SJCRH30 (cell line): ENCODE results near the gene GAA. TPM values are rescaled to one million over a fixed set of nuclear protein-coding genes. Genes with fewer than 3 reads are reported as not detected.

Experiments
- DNase-seq, 2 experiments: peaks; one replicate each; pipeline ENCODE4 v3.0.0-alpha.2; 2015 to 2020
- H3K27ac ChIP-seq: fragments of 250-450 bp; sonication (Bioruptor Pico); 2 replicates; pipeline ENCODE4 v1.5.1; 2020; ENCODE audit warnings: mild to moderate bottlenecking, moderate library complexity
- H3K27me3 ChIP-seq: fragments of 250-450 bp; sonication (Bioruptor Pico); 2 replicates; pipeline ENCODE4 v1.5.1; 2020; ENCODE audit warnings: mild to moderate bottlenecking, moderate library complexity
- H3K36me3 ChIP-seq: fragments of 250-450 bp; sonication (Bioruptor Pico); 2 replicates; pipeline ENCODE4 v1.5.1; 2020; ENCODE audit warnings: mild to moderate bottlenecking, moderate library complexity
- H3K4me1 ChIP-seq: fragments of 250-450 bp; sonication (Bioruptor Pico); 2 replicates; pipeline ENCODE4 v1.5.1; 2020; ENCODE audit warnings: mild to moderate bottlenecking, moderate library complexity
- H3K4me3 ChIP-seq: fragments of 250-450 bp; sonication (Bioruptor Pico); 2 replicates; pipeline ENCODE4 v1.5.1; 2020; ENCODE audit warnings: mild to moderate bottlenecking, moderate library complexity
- H3K9me3 ChIP-seq: fragments of 250-450 bp; sonication (Bioruptor Pico); replicated peaks from 2 replicates; pipeline ENCODE4 v1.5.1; 2020; ENCODE audit warnings: mild to moderate bottlenecking, moderate library complexity
- total RNA-seq: library from RNA; depleted of rRNA; stranded (reverse); fragments of >200 nt; shearing (Covaris generic); gene quantifications from 2 replicates; pipeline ENCODE4 v1.2.3, GENCODE V29; 2014

GAA gene
- total RNA-seq, 1 experiment from 2014 or later, result 23.1 TPM

- Histone ChIP-seq H3K36me3 (no peaks in the 10 kb centered on the region; the same call in 1 of the 2 replicates), H3K27me3 (peaks cover 6% of the 10 kb centered on the region; the same call in 1 of the 2 replicates), H3K9me3 (peaks cover 9% of the 10 kb centered on the region; the same call in 1 of the 2 replicates), H3K4me1 (peaks cover 5% of the 10 kb centered on the region; the same call in 1 of the 2 replicates), H3K27ac (no peak overlapping the region), H3K4me3 (no peak overlapping the region)
- DNase-seq, result no peak
Measured at GRCh38 chr17:80114758-80115157, 13.4 kb downstream of the GAA start.

GRCh38 chr17:80115159-80115558 lies 13.8 kb downstream of the GAA start:
- no peaks in the 10 kb centered on the region; the same call in 1 of the 2 replicates for H3K36me3 ChIP-seq
- H3K4me3 ChIP-seq, result no peak overlapping the region
- peaks cover 6% of the 10 kb centered on the region; the same call in 1 of the 2 replicates for H3K27me3 ChIP-seq
- peaks cover 9% of the 10 kb centered on the region; the same call in 1 of the 2 replicates for H3K9me3 ChIP-seq
- H3K4me1 ChIP-seq, result peaks cover 5% of the 10 kb centered on the region; the same call in 1 of the 2 replicates
- H3K27ac ChIP-seq, result no peak overlapping the region
- DNase-seq, result no peak

DNA sequence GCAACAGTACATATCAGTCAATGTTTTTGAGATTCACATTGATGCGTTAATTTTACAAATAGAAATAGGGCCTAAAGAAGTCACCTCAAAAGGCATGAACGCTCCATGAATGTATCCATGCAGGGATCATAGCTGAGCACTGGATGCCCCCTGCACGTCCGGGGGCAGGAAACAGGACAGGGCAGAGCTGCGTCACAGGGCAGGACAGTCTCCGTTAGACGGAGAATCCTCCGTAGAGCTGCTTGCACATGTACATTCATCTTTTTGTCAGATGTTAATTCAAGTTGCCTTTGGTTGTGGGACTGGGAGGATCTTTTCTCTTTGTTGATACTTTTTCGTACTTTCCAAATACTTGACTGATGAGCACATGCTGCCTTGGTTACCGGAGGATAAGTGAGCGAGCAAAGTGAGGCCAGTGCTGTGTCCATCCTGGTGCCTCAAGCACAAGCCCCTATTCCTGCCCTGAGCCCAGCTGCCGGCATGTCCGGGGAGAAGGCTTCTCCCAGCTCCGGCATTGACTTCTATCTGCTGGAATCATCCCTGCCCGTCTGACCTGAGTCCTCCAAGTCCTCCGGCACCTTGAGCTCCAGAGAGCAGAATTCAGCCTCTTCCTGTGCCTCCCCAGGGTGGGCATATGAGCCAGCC lies 15.0 kb downstream of the GAA start:
- H3K4me1 ChIP-seq, result peaks cover 5% of the 10 kb centered on the region; the same call in 1 of the 2 replicates
- H3K9me3 ChIP-seq, result peaks cover 9% of the 10 kb centered on the region; the same call in 1 of the 2 replicates
- H3K4me3 ChIP-seq, result no peak overlapping the region
- no peak for DNase-seq
- no peak overlapping the region for H3K27ac ChIP-seq
- no peaks in the 10 kb centered on the region; the same call in 1 of the 2 replicates for H3K36me3 ChIP-seq
- H3K27me3 ChIP-seq, result peaks cover 6% of the 10 kb centered on the region; the same call in 1 of the 2 replicates

GRCh38 chr17:80116921-80117380 lies 15.6 kb downstream of the GAA start:
- Histone ChIP-seq H3K36me3 (no peaks in the 10 kb centered on the region; the same call in 1 of the 2 replicates), H3K27ac (no peak overlapping the region), H3K9me3 (peaks cover 9% of the 10 kb centered on the region; the same call in 1 of the 2 replicates), H3K27me3 (peaks cover 6% of the 10 kb centered on the region; the same call in 1 of the 2 replicates), H3K4me1 (peaks cover 5% of the 10 kb centered on the region; the same call in 1 of the 2 replicates), H3K4me3 (no peak overlapping the region)
- no peak for DNase-seq

GRCh38 chr17:80117491-80118401 lies 16.4 kb downstream of the GAA start:
- peaks cover 5% of the 10 kb centered on the region; the same call in 1 of the 2 replicates for H3K4me1 ChIP-seq
- no peak overlapping the region for H3K27ac ChIP-seq
- peaks cover 6% of the 10 kb centered on the region; the same call in 1 of the 2 replicates for H3K27me3 ChIP-seq
- peaks cover 9% of the 10 kb centered on the region; the same call in 1 of the 2 replicates for H3K9me3 ChIP-seq
- DNase-seq, result no peak
- no peaks in the 10 kb centered on the region; the same call in 1 of the 2 replicates for H3K36me3 ChIP-seq
- no peak overlapping the region for H3K4me3 ChIP-seq

DNA sequence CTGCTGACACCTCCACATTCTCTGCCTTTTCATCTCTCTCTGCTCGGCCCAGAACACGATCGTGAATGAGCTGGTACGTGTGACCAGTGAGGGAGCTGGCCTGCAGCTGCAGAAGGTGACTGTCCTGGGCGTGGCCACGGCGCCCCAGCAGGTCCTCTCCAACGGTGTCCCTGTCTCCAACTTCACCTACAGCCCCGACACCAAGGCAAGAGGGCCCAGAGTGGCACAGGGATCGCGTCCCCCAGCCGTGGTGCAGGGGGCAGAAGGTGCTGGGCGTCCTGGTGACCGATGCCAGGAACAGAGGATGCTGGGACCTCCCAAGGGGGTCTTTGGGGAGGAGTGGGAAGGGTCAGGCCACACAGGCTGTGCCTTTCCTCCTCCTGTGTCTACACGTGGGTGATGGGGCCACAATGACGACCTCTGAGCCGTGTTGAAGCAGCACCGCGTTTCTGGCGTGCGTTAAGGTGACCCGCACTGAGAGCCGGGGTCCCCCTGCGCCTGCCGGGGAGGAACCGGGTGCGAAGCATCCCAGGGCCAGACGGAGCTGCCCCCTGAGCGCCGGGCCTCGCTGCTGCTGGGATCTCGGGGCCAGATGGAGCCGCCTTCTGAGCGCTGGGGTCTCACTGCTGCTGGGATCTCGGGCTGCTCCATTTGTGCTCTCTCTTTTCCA lies 17.4 kb downstream of the GAA start:
- H3K4me3 ChIP-seq, result no peak overlapping the region
- H3K27ac ChIP-seq, result no peak overlapping the region
- H3K36me3 ChIP-seq, result no peaks in the 10 kb centered on the region; the same call in 1 of the 2 replicates
- no peak for DNase-seq
- H3K9me3 ChIP-seq, result peaks cover 9% of the 10 kb centered on the region; the same call in 1 of the 2 replicates
- peaks cover 9% of the 10 kb centered on the region for H3K4me1 ChIP-seq
- H3K27me3 ChIP-seq, result peaks cover 6% of the 10 kb centered on the region; the same call in 1 of the 2 replicates

DNA sequence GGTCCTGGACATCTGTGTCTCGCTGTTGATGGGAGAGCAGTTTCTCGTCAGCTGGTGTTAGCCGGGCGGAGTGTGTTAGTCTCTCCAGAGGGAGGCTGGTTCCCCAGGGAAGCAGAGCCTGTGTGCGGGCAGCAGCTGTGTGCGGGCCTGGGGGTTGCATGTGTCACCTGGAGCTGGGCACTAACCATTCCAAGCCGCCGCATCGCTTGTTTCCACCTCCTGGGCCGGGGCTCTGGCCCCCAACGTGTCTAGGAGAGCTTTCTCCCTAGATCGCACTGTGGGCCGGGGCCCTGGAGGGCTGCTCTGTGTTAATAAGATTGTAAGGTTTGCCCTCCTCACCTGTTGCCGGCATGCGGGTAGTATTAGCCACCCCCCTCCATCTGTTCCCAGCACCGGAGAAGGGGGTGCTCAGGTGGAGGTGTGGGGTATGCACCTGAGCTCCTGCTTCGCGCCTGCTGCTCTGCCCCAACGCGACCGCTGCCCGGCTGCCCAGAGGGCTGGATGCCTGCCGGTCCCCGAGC lies 17.9 kb downstream of the GAA start:
- H3K4me3 ChIP-seq, result no peak overlapping the region
- DNase-seq, result peak; percentile 62 to 64
- peaks cover 14% of the 10 kb centered on the region for H3K4me1 ChIP-seq
- H3K9me3 ChIP-seq, result peaks cover 9% of the 10 kb centered on the region; the same call in 1 of the 2 replicates
- H3K36me3 ChIP-seq, result no peaks in the 10 kb centered on the region; the same call in 1 of the 2 replicates
- peaks cover 6% of the 10 kb centered on the region; the same call in 1 of the 2 replicates for H3K27me3 ChIP-seq
- H3K27ac ChIP-seq, result no peak overlapping the region

DNA sequence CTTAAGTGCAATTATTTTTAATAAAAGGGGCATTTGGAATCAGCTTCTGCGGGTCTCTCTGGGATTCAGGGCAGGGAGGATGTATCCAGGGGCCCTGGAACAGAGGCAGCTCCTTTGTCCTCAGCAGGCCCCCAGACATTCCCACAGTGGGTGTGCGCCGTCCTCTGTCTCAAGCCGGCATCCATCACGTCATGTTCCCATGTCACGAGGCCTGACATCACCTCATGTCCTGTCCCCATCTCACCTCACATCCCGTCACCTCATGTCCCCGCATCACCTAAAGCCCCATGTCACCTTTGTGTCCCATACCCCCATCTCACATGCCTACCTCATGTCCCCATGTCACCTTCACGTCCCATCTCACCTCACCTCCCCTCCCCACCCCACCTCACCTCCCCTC lies 18.5 kb downstream of the GAA start:
- Histone ChIP-seq H3K36me3 (no peaks in the 10 kb centered on the region), H3K4me3 (no peak overlapping the region)

DNA sequence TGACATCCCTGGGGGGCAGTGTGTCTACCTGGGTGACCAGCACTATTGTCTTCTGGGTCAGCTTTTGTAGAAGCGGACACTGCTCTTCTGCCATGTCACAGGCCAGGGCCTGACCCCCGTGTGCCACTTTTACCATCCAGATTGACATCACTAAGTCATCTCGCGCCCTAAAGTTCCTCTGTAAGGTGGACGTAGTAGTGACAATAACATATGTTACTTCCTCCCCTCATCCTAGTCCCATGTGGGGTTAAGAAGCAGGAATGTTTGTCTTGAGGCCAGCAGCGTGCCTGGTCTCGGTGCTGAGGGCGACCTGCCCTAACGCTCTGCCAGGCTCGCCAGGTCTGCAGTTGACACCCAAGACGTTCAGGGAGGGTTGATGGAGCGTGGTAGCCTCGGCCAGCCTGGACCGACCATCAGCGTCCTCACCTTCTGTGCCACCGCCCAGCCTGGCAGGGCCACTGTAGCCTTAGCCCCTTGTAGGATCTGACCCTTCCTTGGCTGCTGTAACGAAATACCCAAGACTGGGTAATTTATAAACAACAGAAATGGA lies 20.7 kb downstream of the GAA start:
- Histone ChIP-seq H3K27me3 (peaks cover 6% of the 10 kb centered on the region; the same call in 1 of the 2 replicates), H3K9me3 (no peaks in the 10 kb centered on the region), H3K36me3 (no peaks in the 10 kb centered on the region), H3K4me1 (peaks cover 20% of the 10 kb centered on the region), H3K4me3 (no peak overlapping the region), H3K27ac (no peak overlapping the region)
- DNase-seq, result no peak

More for the DNA sequence above, 18.5 kb downstream of the GAA start:
- H3K9me3 ChIP-seq, result peaks cover 4% of the 10 kb centered on the region; the same call in 1 of the 2 replicates
- peaks cover 6% of the 10 kb centered on the region; the same call in 1 of the 2 replicates for H3K27me3 ChIP-seq
- peaks cover 20% of the 10 kb centered on the region for H3K4me1 ChIP-seq
- H3K27ac ChIP-seq, result no peak overlapping the region
- no peak for DNase-seq

DNA sequence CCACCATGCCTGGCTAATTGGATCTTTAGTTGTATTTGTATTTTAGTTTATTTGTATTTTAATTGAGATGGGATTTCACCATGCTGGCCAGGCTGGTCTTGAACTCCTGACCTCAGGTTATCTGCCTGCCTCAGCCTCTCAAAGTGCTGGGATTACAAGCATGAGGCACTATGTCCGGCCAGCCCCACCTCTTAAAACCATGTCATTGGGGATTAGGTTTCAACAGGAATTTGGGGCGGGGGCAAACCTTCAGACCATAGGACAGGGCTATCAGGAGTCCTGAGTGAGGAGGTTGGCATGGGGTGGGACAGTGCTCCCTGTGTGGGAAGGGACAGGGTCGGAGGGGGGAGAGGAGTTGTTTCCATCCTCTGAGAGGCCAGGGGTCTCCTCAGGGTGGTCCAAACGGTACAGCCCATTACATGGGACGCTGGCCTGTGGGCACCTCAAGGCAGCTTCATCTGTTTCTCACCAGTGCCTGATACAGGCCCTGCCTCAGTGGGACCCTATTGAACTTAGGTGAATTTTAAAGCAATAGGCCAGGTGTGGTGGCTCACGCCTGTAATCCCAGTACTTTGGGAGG lies 21.6 kb downstream of the GAA start:
- no peaks in the 10 kb centered on the region for H3K9me3 ChIP-seq
- H3K4me3 ChIP-seq, result no peak overlapping the region
- peaks cover 20% of the 10 kb centered on the region for H3K4me1 ChIP-seq
- DNase-seq, result no peak
- peaks cover 6% of the 10 kb centered on the region; the same call in 1 of the 2 replicates for H3K27me3 ChIP-seq
- H3K36me3 ChIP-seq, result no peaks in the 10 kb centered on the region
- H3K27ac ChIP-seq, result no peak overlapping the region

DNA sequence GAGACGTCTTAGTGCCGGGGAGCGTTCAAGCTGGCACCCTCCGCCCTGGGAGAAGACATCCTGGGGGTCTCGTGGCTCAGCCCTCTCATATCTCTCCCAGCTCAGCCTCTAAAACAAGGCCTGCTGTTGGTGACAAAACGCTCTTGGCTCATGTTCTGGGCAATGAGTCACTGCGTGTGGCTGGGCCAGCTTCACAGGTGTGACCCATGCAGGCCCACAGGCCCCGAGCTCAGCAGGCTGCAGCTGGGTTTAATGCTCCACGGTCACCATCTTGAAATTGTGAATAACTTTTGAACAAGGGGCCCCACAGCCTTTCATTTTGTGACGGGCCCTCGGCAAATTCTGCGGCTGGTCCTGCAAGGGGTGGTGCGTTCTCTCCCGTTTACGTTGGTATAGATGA lies 22.4 kb downstream of the GAA start:
- no peaks in the 10 kb centered on the region for H3K9me3 ChIP-seq
- peaks cover 18% of the 10 kb centered on the region for H3K4me1 ChIP-seq
- no peaks in the 10 kb centered on the region for H3K36me3 ChIP-seq
- peak overlapping the region; percentile 23 for H3K27ac ChIP-seq
- DNase-seq, result peak; percentile 73 to 79
- no peak overlapping the region for H3K4me3 ChIP-seq
- H3K27me3 ChIP-seq, result peaks cover 3% of the 10 kb centered on the region; the same call in 1 of the 2 replicates

DNA sequence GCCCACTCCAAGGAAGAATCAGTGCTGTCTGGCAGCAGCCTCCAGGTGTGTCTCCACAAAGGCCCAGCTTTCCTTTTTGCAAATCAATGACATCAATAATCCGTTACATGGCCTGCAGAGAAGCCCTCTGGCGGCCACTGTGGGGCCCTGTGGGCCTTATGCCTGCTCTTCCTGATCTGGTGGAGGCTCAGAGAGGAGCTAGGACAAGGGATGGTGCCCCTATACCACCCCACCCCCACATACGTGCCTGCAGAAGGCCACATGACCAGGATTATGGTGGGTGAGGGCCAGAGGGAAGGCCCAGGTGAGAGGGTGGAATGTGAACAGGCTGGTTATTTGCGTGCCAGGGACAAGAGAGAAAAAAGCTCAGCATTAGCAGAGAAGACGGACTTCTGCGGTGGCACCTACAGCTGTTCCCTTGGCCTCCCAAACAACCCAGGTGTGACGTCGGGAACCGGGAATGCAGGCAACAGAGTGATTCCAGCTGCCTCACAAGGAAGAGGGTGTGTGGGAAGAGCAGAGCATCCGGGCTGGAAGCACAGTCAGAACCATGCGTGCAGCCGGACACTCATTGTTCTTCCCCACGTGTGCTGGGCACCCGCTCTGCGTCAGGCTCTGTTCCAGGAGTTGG lies 23.1 kb downstream of the GAA start:
- H3K4me1 ChIP-seq, result peaks cover 15% of the 10 kb centered on the region
- no peaks in the 10 kb centered on the region for H3K27me3 ChIP-seq
- DNase-seq, result peak; percentile 80 to 83
- H3K27ac ChIP-seq, result peak overlapping the region; percentile 23
- H3K4me3 ChIP-seq, result no peak overlapping the region
- no peaks in the 10 kb centered on the region for H3K9me3 ChIP-seq
- H3K36me3 ChIP-seq, result no peaks in the 10 kb centered on the region
